ENCODE results near the gene TOMM40. TPM values are rescaled to one million over a fixed set of nuclear protein-coding genes. Genes with fewer than 3 reads are reported as not detected.

Gene TOMM40
- total and polyA plus RNA-seq, 4 donors = 17.6 to 76.8 (median 62.2) TPM

DNA sequence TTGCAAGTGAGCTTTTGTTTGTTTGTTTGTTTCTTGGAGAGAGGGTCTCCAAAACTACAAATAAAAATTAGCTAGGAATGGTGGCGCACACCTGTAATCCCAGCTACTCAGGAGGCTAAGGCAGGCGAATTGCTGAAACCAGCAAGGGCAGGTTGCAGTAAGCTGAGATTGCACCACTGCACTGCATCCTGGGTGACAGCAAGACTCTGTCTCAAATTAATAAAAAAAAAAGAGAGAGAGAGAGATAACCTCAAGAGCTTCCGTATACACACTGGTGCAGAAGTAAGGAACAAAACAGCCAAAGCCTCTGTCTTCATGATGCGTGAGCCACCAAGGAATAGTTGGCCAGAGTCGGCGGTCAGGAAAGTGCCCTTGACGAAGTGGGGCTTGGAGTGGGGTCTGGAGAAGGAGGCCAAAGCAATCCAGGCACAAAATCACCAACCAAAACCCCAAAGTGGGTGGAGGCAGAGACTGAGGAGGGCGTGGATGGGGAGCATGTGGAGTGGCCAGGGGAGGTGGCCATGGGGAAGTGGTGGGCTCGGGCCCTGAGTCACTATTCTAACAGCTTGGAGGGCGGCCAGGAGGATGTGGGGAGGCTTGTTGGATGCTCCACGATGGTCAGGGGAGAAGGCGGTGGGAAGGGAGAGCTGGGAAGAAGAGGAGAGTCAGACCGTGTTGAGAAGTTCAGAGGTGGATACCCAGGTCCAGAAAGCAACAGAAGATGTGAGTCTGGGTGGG, 21.2 kb upstream of the TOMM40 start:
- Histone ChIP-seq H3K9ac (ENCODE audit: insufficient read depth in 1 of 2, low read length in 2 of 2) (no peak overlapping the region), H3K4me1 (ENCODE audit: control insufficient read depth in 5 of 5, insufficient read depth in 5 of 5, low read length in 5 of 5) (peaks cover 0 to 6% (median 0%) of the 10 kb centered on the region in 5 donors), H3K9me3 (ENCODE audit: control insufficient read depth in 4 of 4, insufficient read depth in 3 of 4, low read length in 3 of 4) (no peaks in the 10 kb centered on the region), H3K27me3 (ENCODE audit: control insufficient read depth in 3 of 3, insufficient read depth in 3 of 3, low read length in 2 of 3) (no peaks in the 10 kb centered on the region), H3K4me3 (no peak overlapping the region), H3K36me3 (ENCODE audit: control insufficient read depth in 4 of 4, insufficient read depth in 4 of 4, low read length in 4 of 4) (peaks cover 7 to 43% (median 30%) of the 10 kb centered on the region in 4 donors), H3K27ac (ENCODE audit: low read depth in 1 of 2, low read length in 1 of 2) (peak overlapping the region; percentile 3 to 24)
- 25 to 54% methylated on average over 13 of the region's 13 CpGs for WGBS, 2 donors
- TF ChIP-seq, protein P1, sequence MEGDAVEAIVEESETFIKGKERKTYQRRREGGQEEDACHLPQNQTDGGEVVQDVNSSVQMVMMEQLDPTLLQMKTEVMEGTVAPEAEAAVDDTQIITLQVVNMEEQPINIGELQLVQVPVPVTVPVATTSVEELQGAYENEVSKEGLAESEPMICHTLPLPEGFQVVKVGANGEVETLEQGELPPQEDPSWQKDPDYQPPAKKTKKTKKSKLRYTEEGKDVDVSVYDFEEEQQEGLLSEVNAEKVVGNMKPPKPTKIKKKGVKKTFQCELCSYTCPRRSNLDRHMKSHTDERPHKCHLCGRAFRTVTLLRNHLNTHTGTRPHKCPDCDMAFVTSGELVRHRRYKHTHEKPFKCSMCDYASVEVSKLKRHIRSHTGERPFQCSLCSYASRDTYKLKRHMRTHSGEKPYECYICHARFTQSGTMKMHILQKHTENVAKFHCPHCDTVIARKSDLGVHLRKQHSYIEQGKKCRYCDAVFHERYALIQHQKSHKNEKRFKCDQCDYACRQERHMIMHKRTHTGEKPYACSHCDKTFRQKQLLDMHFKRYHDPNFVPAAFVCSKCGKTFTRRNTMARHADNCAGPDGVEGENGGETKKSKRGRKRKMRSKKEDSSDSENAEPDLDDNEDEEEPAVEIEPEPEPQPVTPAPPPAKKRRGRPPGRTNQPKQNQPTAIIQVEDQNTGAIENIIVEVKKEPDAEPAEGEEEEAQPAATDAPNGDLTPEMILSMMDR (IDR thresholded peaks at IDR 0.05; ENCODE audit: control extremely low read depth, extremely low read depth) = no peak
- no peak for DNase-seq
- no peak for ATAC-seq (ENCODE audit: insufficient read depth, low FRiP score)

DNA sequence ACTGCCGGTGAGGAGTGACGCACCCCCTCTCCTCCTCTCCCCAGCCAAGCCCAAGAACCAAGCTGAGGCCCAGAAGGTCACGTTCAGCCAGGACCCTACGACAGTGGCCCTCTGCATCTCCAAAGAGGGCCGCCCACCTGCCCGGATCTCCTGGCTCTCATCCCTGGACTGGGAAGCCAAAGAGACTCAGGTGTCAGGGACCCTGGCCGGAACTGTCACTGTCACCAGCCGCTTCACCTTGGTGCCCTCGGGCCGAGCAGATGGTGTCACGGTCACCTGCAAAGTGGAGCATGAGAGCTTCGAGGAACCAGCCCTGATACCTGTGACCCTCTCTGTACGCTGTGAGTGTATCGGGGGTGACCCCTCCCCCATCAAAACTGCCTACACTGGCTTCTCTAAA, 19.2 kb upstream of the TOMM40 start:
- ATAC-seq (ENCODE audit: insufficient read depth, low FRiP score) = no peak
- no peaks in the 10 kb centered on the region for H3K9me3 ChIP-seq (ENCODE audit: control insufficient read depth in 4 of 4, insufficient read depth in 3 of 4, low read length in 3 of 4)
- TF ChIP-seq, protein P1 (IDR thresholded peaks at IDR 0.05; ENCODE audit: control extremely low read depth, extremely low read depth) = no peak
- H3K9ac ChIP-seq (ENCODE audit: insufficient read depth in 1 of 2, low read length in 2 of 2) = no peak overlapping the region
- H3K27me3 ChIP-seq (ENCODE audit: control insufficient read depth in 3 of 3, insufficient read depth in 3 of 3, low read length in 2 of 3) = no peaks in the 10 kb centered on the region
- H3K4me1 ChIP-seq (ENCODE audit: control insufficient read depth in 5 of 5, insufficient read depth in 5 of 5, low read length in 5 of 5) = peaks cover 0 to 6% (median 0%) of the 10 kb centered on the region in 5 donors
- WGBS, 2 donors = 95 to 96% methylated on average over 14 of the region's 14 CpGs
- H3K4me3 ChIP-seq = no peak overlapping the region
- H3K27ac ChIP-seq (ENCODE audit: low read depth in 1 of 2, low read length in 1 of 2) = peak overlapping the region in 1 of 2 donors; percentile 18
- H3K36me3 ChIP-seq (ENCODE audit: control insufficient read depth in 4 of 4, insufficient read depth in 4 of 4, low read length in 4 of 4) = peaks cover 7 to 48% (median 29%) of the 10 kb centered on the region in 4 donors
- no peak for DNase-seq

DNA sequence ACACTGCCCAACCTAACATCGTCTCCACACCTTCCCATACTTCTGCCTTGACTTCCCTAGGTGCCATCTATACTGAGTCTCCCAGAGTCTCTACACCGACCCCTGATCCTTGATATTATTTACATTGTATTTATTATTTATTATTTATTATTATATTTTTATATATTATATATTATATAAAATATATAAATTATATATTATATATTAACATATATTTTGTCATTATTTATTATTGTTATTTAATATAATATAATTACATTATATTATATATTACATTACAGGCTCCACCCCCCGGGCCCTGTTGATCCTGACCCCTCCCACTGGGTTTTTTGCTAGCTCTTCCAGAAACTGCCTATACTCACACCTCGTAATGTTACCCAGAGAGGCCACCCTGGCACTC, 18.4 kb upstream of the TOMM40 start:
- Histone ChIP-seq H3K9ac (ENCODE audit: insufficient read depth in 1 of 2, low read length in 2 of 2) (no peak overlapping the region), H3K27me3 (ENCODE audit: control insufficient read depth in 3 of 3, insufficient read depth in 3 of 3, low read length in 2 of 3) (no peaks in the 10 kb centered on the region), H3K27ac (ENCODE audit: low read depth in 1 of 2, low read length in 1 of 2) (no peak overlapping the region), H3K9me3 (ENCODE audit: control insufficient read depth in 4 of 4, insufficient read depth in 3 of 4, low read length in 3 of 4) (no peaks in the 10 kb centered on the region), H3K36me3 (ENCODE audit: control insufficient read depth in 4 of 4, insufficient read depth in 4 of 4, low read length in 4 of 4) (peaks cover 7 to 51% (median 28%) of the 10 kb centered on the region in 4 donors), H3K4me1 (ENCODE audit: control insufficient read depth in 5 of 5, insufficient read depth in 5 of 5, low read length in 5 of 5) (peaks cover 0 to 6% (median 0%) of the 10 kb centered on the region in 5 donors), H3K4me3 (no peak overlapping the region)
- no peak for ATAC-seq (ENCODE audit: insufficient read depth, low FRiP score)
- TF ChIP-seq, protein P1 (IDR thresholded peaks at IDR 0.05; ENCODE audit: control extremely low read depth, extremely low read depth) = no peak
- WGBS, 2 donors = 83 to 85% methylated on average over 4 of the region's 4 CpGs
- no peak for DNase-seq

Measured in lung (tissue), 12 donors.